Uterus (tissue), 2 donors: ENCODE data around the gene CAMKK2.

Source experiments
- CTCF ChIP-seq, 4 experiments: fragments of 200-600 bp in 2 of 4; fragments of 450-650 bp in 2 of 4; sonication (generic) in 2 of 4; IDR thresholded peaks; one replicate each; pipeline ENCODE4 v1.5.1; 2016 to 2019; ENCODE audit warnings: antibody characterized with exemption in 4 of 4, mild to moderate bottlenecking in 2 of 4, moderate library complexity in 1 of 4
- POLR2A ChIP-seq, 2 donors: fragments of 450-650 bp; IDR thresholded peaks; one replicate each; pipeline ENCODE4 v1.6.1; 2016; ENCODE audit warnings: antibody characterized with exemption in 2 of 2, mild to moderate bottlenecking in 1 of 2, moderate library complexity in 1 of 2

- TF ChIP-seq CTCF (IDR thresholded peaks at IDR 0.05) (no peak), POLR2A (IDR thresholded peaks at IDR 0.05) (no peak)
Observed at GRCh38 chr12:121238086-121238485, 58.4 kb downstream of the CAMKK2 start.
